Measurements from ENCODE around the gene MYBBP1A. TPM values are rescaled to one million over a fixed set of nuclear protein-coding genes. Genes with fewer than 3 reads are reported as not detected.
A peak's percentile ranks its signal among the peaks of the same experiment; 100 is the strongest.

The MYBBP1A gene
- total RNA-seq, 1 donor from 2014 or later, result 47.1 TPM

DNA sequence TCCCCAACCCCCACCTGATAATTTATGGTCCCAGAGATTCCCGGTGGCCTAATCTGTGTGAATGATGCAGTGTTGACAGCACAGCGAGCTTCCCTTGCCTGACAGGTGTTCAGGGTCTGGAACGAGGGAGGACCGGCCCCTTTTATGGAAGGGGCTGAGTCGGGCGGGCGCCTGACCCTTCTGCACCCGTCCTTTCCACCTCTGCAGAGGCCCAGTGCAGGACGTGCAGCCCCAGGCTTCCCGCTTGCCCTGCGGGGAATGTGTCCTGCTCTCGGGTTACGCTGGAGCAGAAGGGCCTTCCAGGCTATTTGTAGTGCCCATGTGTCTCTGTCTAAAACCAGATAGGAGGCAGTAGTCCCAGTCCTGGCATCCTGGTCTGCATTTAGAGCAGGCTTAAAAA, 45.4 kb upstream of the MYBBP1A start:
- peaks cover 32% of the 10 kb centered on the region for H3K4me1 ChIP-seq
- peak overlapping the region; percentile 83 for H3K27ac ChIP-seq
- intact Hi-C loops (cut with DNase I), result no loop called here
- no peaks in the 10 kb centered on the region for H3K27me3 ChIP-seq
- no peaks in the 10 kb centered on the region for H3K9me3 ChIP-seq
- no peak for TF ChIP-seq POLR2A (IDR thresholded peaks at IDR 0.05)
- TF ChIP-seq, protein P1, sequence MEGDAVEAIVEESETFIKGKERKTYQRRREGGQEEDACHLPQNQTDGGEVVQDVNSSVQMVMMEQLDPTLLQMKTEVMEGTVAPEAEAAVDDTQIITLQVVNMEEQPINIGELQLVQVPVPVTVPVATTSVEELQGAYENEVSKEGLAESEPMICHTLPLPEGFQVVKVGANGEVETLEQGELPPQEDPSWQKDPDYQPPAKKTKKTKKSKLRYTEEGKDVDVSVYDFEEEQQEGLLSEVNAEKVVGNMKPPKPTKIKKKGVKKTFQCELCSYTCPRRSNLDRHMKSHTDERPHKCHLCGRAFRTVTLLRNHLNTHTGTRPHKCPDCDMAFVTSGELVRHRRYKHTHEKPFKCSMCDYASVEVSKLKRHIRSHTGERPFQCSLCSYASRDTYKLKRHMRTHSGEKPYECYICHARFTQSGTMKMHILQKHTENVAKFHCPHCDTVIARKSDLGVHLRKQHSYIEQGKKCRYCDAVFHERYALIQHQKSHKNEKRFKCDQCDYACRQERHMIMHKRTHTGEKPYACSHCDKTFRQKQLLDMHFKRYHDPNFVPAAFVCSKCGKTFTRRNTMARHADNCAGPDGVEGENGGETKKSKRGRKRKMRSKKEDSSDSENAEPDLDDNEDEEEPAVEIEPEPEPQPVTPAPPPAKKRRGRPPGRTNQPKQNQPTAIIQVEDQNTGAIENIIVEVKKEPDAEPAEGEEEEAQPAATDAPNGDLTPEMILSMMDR (IDR thresholded peaks at IDR 0.05), result no peak
- TF ChIP-seq POLR2AphosphoS5 (IDR thresholded peaks at IDR 0.05; ENCODE audit: insufficient read depth in 1 of 2, low read depth in 1 of 2), result no peak
- no peaks in the 10 kb centered on the region for H3K36me3 ChIP-seq
- no peak for DNase-seq (ENCODE audit: extremely low spot score in 2 of 2)
- no peak overlapping the region for H3K4me3 ChIP-seq

DNA sequence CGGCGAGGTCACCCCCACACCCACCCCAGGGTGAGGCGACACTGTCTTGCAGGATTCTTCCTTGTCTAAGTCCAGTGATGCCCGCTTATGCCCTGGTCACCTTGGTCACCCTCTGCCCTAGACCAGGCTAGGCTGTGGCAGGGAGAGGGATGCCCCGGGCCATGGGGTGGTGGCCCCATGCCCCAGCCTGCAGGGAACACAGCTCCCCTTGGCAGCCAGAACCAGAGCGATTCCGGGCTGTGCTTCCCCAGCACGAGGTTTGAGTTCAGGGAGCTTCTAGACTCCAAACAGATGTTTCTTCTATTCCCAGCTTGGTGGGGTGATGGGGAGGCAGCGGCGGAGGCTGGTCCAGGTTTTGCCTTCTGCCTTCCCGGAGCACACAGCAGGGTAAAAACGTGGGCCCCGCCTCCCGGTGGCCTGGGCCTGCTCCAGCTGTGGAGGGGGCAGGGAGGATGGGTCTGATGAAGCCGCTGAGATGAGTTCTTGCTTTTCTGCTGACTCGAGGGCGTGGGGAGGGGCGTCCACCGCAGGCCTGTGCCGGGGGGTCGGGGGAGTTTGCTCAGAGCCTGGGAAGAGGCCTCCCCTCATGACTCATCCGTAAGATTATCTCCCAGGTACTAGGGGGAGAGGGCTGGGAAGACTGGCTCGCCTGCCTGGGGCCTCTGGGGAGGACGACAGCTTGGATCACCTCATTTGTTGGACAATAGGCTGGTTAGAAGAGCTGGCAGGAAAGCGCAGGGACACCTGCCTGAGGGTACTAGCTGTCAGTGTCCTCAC, 44.5 kb upstream of the MYBBP1A start:
- H3K27ac ChIP-seq, result peak overlapping the region; percentile 83
- no peaks in the 10 kb centered on the region for H3K9me3 ChIP-seq
- DNase-seq (ENCODE audit: extremely low spot score in 2 of 2), result peak in 1 of 2 donors; percentile 94
- peak in 1 of 2 donors; percentile 74 for TF ChIP-seq POLR2AphosphoS5 (IDR thresholded peaks at IDR 0.05; ENCODE audit: insufficient read depth in 1 of 2, low read depth in 1 of 2)
- no peak for TF ChIP-seq POLR2A (IDR thresholded peaks at IDR 0.05)
- TF ChIP-seq, protein P1 (IDR thresholded peaks at IDR 0.05), result no peak
- peak overlapping the region in 1 of 2 donors; percentile 16 for H3K4me3 ChIP-seq
- H3K36me3 ChIP-seq, result no peaks in the 10 kb centered on the region
- intact Hi-C loops (cut with DNase I), result no loop called here
- peaks cover 26% of the 10 kb centered on the region for H3K4me1 ChIP-seq
- H3K27me3 ChIP-seq, result no peaks in the 10 kb centered on the region

DNA sequence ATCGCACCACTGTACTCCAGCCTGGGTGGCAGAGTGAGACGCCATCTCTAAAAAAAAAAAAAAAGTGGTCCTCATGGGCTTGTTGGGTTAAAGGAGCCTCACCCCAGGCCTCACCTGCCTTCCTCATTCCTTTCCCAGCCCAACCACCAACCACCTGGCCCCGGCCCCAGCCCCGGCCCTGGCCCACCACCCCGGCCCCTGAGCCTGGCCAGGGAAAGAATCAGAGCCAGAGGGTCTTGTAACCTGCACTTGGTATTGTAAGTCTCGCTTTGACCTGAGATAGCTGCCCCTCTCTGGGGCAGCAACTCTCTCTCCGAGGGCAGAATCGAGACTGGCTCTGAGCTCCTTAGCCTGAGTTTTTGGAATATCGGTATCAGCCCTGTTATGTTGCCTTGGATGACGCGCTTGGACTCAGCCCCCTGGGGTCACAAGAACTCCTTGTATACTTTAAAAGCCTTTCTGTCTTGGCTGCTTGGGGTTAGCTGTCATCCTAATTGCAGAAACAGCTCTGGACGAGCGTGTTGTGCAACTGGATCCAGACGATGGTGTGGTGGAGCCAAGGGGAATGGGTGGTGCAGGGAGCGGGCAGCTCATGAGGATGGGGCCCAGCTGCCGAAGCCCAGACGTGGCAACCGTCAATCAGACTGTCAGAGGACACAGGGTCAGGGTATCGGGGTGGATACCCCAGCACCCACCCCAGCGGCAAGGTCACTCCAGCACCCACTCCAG, 43.8 kb upstream of the MYBBP1A start:
- H3K4me3 ChIP-seq, result peak overlapping the region in 1 of 2 donors; percentile 16
- peak in 1 of 2 donors; percentile 95 for DNase-seq (ENCODE audit: extremely low spot score in 2 of 2)
- TF ChIP-seq POLR2A (IDR thresholded peaks at IDR 0.05), result no peak
- TF ChIP-seq, protein P1 (IDR thresholded peaks at IDR 0.05), result no peak
- TF ChIP-seq POLR2AphosphoS5 (IDR thresholded peaks at IDR 0.05; ENCODE audit: insufficient read depth in 1 of 2, low read depth in 1 of 2), result peak in 1 of 2 donors; percentile 30

DNA sequence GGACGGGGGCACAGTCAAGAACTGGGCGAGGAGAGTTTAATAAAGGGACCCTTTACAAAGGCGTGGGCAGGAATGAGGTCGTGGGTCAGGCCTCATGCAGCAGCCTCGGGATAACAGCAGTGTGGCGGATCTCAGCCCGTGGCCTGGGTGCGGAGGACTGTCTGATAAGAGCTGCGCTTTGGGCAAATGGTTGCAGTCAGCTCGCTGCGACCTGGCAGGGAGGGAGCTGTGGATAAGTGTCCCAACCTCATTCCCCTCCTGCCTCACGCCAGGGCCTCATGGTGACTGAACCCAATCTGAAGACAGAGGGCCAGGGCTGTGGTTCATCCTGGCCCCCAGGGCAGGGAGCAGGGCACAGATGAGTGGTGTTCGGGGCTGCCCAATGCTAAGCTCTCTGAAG, 42.8 kb upstream of the MYBBP1A start:
- intact Hi-C loops (cut with DNase I), result no loop called here
- H3K27ac ChIP-seq, result peak overlapping the region; percentile 83
- no peaks in the 10 kb centered on the region for H3K9me3 ChIP-seq
- H3K4me3 ChIP-seq, result no peak overlapping the region
- TF ChIP-seq POLR2A (IDR thresholded peaks at IDR 0.05) (no peak), POLR2AphosphoS5 (IDR thresholded peaks at IDR 0.05; ENCODE audit: insufficient read depth in 1 of 2, low read depth in 1 of 2) (no peak)
- TF ChIP-seq, protein P1 (IDR thresholded peaks at IDR 0.05), result no peak
- H3K27me3 ChIP-seq, result no peaks in the 10 kb centered on the region
- peaks cover 23% of the 10 kb centered on the region for H3K4me1 ChIP-seq
- no peak for DNase-seq (ENCODE audit: extremely low spot score in 2 of 2)
- no peaks in the 10 kb centered on the region for H3K36me3 ChIP-seq

More for the DNA sequence above, 43.8 kb upstream of the MYBBP1A start:
- no peaks in the 10 kb centered on the region for H3K27me3 ChIP-seq
- H3K36me3 ChIP-seq, result no peaks in the 10 kb centered on the region
- intact Hi-C loops (cut with DNase I), result no loop called here
- peaks cover 19% of the 10 kb centered on the region for H3K4me1 ChIP-seq
- peak overlapping the region; percentile 83 for H3K27ac ChIP-seq
- H3K9me3 ChIP-seq, result no peaks in the 10 kb centered on the region
